K562 (cell line): ENCODE results near the gene ADARB2.

Source experiments
- ATF3 ChIP-seq, 2 experiments: fragments of 450-650 bp in 1 of 2; sonication (generic) in 1 of 2; formaldehyde crosslinking in 1 of 2; IDR thresholded peaks in 1 of 2; conservative IDR thresholded peaks in 1 of 2; 2 replicates each; pipeline versions ENCODE4 v1.6.1 to v1.8.1; 2016 to 2023; ENCODE audit warnings: mild to moderate bottlenecking in 2 of 2, moderate library complexity in 2 of 2, inconsistent platforms in 1 of 2, missing genetic modification reagents in 1 of 2
- FOXJ3 ChIP-seq: sonication (generic); formaldehyde crosslinking; IDR thresholded peaks from 2 replicates; pipeline ENCODE4 v1.4.0; 2020; ENCODE audit warnings: mild to moderate bottlenecking, missing genetic modification reagents
- ZBTB49 ChIP-seq: sonication (generic); formaldehyde crosslinking; IDR thresholded peaks from 2 replicates; pipeline ENCODE4 v1.8.0; 2022; ENCODE audit warnings: missing genetic modification reagents, mild to moderate bottlenecking, borderline replicate concordance

GRCh38 chr10:1153251-1153763, 584.0 kb downstream of the ADARB2 start:
- no peak for TF ChIP-seq ATF3 (IDR thresholded peaks at IDR 0.05)
- no peak for TF ChIP-seq ATF3 (CRISPR knock-in tag; conservative IDR thresholded peaks at IDR 0.05)
- TF ChIP-seq ZBTB49 = no peak
- TF ChIP-seq FOXJ3 = no peak
